ENCODE measurements around the gene SUDS3. TPM values are rescaled to one million over a fixed set of nuclear protein-coding genes. Genes with fewer than 3 reads are reported as not detected.

SUDS3 gene
- total and polyA plus RNA-seq, 8 donors = 10.6 to 26.8 (median 15.0) TPM

DNA sequence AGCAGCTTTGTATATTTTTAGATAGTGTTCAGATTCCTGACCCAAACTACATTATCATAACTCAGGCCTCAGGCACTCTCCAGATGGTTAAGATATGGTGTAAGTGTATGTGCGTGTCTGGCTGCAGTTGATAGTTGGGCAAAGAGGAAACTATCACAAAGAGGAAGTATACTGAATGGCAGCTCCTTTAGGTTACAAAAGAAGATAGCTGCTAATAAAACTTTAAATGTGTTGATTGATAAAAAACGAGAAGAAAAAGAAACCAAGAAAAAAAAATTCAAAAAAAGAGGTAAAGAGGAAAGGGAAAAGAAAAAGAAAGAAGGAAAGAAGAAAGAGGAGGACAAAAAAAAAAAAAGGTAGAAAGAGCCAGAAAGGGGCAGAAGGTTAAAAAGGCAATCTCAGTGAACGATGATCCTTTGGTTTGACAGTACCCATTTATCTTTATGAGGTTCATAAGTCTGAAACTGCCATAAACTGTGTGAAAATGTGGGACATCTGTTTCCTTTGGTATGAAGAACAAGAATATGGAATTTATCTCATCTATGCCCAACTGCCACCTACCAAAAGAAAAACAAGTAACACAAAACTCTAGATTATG, 45.8 kb upstream of the SUDS3 start:
- 67 to 73% methylated on average over 3 of the region's 3 CpGs for WGBS, 2 donors
- Histone ChIP-seq H3K27ac (no peak overlapping the region), H3K4me1 (peaks cover 0 to 4% (median 0%) of the 10 kb centered on the region in 3 donors), H3K4me3 (no peak overlapping the region), H3K9me3 (no peaks in the 10 kb centered on the region), H3K27me3 (no peaks in the 10 kb centered on the region), H3K36me3 (no peaks in the 10 kb centered on the region)
- no peak for DNase-seq
- peak in 2 of 4 donors; percentile 69 to 73 for ATAC-seq
- intact Hi-C loops (cut with DNase I) = no loop called here
- no peak for FAIRE-seq
- TF ChIP-seq, protein P1, sequence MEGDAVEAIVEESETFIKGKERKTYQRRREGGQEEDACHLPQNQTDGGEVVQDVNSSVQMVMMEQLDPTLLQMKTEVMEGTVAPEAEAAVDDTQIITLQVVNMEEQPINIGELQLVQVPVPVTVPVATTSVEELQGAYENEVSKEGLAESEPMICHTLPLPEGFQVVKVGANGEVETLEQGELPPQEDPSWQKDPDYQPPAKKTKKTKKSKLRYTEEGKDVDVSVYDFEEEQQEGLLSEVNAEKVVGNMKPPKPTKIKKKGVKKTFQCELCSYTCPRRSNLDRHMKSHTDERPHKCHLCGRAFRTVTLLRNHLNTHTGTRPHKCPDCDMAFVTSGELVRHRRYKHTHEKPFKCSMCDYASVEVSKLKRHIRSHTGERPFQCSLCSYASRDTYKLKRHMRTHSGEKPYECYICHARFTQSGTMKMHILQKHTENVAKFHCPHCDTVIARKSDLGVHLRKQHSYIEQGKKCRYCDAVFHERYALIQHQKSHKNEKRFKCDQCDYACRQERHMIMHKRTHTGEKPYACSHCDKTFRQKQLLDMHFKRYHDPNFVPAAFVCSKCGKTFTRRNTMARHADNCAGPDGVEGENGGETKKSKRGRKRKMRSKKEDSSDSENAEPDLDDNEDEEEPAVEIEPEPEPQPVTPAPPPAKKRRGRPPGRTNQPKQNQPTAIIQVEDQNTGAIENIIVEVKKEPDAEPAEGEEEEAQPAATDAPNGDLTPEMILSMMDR (IDR thresholded peaks at IDR 0.05) = no peak

DNA sequence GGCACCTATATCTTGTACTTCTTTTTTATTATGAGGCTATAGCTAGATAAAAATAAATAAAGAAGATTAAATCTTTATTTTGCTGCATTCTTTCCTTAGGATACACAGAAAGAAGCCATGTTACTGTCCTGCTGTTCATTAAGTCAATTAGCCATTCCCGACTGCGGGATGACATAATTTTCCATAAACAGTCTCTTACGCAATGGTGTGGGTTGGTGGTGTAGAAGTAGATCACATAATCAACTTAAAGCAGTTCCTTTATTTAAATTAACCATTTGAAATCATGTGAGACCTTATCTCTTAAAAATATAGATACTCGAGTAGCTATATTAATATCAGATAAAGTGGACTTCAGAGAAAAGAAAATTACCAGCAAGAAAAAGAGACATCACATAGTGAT, 43.8 kb upstream of the SUDS3 start:
- Histone ChIP-seq H3K27ac (no peak overlapping the region), H3K36me3 (no peaks in the 10 kb centered on the region), H3K27me3 (no peaks in the 10 kb centered on the region), H3K4me3 (no peak overlapping the region), H3K9me3 (no peaks in the 10 kb centered on the region), H3K4me1 (peaks cover 0 to 12% (median 6%) of the 10 kb centered on the region in 3 donors)
- ATAC-seq (no peak), DNase-seq (no peak), FAIRE-seq (no peak)
- 87 to 94% methylated on average over 4 of the region's 4 CpGs for WGBS, 2 donors
- intact Hi-C loops (cut with DNase I) = no loop called here
- TF ChIP-seq, protein P1 (IDR thresholded peaks at IDR 0.05) = no peak

DNA sequence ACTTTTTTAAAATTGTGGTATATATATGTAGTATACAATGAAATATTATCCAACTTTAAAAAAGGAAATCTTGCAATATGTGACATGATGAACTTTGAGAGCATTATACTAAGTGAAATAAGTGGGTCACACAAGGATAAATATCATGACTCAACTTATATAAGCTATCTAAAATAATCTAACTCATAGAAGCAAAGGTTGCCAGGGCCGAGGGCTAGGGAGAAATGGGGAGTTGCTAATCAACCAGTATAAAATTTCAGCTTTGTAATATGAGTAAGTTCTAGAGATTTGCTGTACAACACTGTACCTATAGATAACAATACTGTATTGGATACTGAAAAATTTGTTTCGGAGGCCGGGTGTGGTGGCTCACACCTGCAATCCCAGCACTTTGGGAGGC, 42.1 kb upstream of the SUDS3 start:
- DNase-seq (no peak), ATAC-seq (no peak), FAIRE-seq (no peak)
- Histone ChIP-seq H3K27ac (no peak overlapping the region), H3K4me3 (no peak overlapping the region), H3K27me3 (no peaks in the 10 kb centered on the region), H3K9me3 (no peaks in the 10 kb centered on the region), H3K4me1 (peaks cover 0 to 12% (median 6%) of the 10 kb centered on the region in 3 donors), H3K36me3 (no peaks in the 10 kb centered on the region)
- intact Hi-C loops (cut with DNase I) = no loop called here
- TF ChIP-seq, protein P1 (IDR thresholded peaks at IDR 0.05) = no peak
- 96 to 99% methylated on average over 3 of the region's 3 CpGs for WGBS, 2 donors

DNA sequence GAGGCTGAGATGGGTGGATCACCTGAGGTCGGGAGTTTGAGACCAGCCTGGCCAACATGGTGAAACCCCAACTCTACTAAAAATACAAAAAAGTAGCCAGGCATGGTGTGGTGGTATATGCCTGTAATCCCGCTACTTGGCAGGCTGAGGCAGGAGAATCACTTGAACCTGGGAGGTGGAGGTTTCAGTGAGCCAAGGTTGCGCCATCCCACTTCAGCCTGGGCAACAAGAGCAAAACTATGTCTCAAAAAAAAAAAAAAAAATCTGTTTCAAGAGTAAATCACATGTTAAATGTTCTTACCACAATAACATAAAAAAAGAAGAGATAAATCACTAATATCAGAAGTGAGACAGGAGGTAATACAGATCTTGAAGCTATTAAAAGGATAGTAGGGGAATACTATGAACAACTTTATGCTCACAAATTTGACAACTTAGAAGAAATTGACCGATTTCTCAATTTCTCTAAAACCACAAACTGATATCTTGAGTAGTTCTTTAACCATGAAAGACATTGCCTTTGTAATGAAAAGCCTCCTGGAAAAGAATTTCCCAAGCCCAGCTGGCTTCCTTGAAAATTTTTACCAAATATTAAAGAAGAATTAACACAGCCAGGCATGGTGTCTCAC, 41.3 kb upstream of the SUDS3 start:
- FAIRE-seq = no peak
- 96 to 99% methylated on average over 4 of the region's 4 CpGs for WGBS, 2 donors
- DNase-seq = no peak

More for the DNA sequence above, 41.3 kb upstream of the SUDS3 start:
- intact Hi-C loops (cut with DNase I) = no loop called here
- TF ChIP-seq, protein P1 (IDR thresholded peaks at IDR 0.05) = no peak
- Histone ChIP-seq H3K27me3 (no peaks in the 10 kb centered on the region), H3K4me1 (peaks cover 0 to 12% (median 6%) of the 10 kb centered on the region in 3 donors), H3K4me3 (no peak overlapping the region), H3K36me3 (no peaks in the 10 kb centered on the region), H3K27ac (no peak overlapping the region), H3K9me3 (no peaks in the 10 kb centered on the region)
- no peak for ATAC-seq
